Fibroblast of villous mesenchyme (primary cell): ENCODE results near the gene MTMR3. TPM values are rescaled to one million over a fixed set of nuclear protein-coding genes. Genes with fewer than 3 reads are reported as not detected.

Experiments
- DNase-seq: peaks from one replicate; pipeline ENCODE4 v3.0.0-alpha.2; 2010; ENCODE audit warnings: low read depth
- H3K4me3 ChIP-seq: 2 replicates; pipeline ENCODE4 v1.5.1; 2011; ENCODE audit warnings: low read depth, mild to moderate bottlenecking, low read length
- CTCF ChIP-seq: IDR thresholded peaks from 2 replicates; pipeline ENCODE4 v1.5.1; 2012; ENCODE audit warnings: low read depth, mild to moderate bottlenecking, low read length; ENCODE audit not compliant: insufficient read depth
- total RNA-seq: library from RNA; depleted of rRNA; stranded (reverse); fragments of >200 nt; gene quantifications from 2 replicates; pipeline ENCODE4 v1.2.3, GENCODE V29; 2012

The MTMR3 gene
- total RNA-seq, 1 donor = 51.4 TPM

- no peak overlapping the region for H3K4me3 ChIP-seq
- DNase-seq = no peak
- TF ChIP-seq CTCF = no peak
Measured at GRCh38 chr22:30045494-30045887, 162.5 kb downstream of the MTMR3 start.

- H3K4me3 ChIP-seq = no peak overlapping the region
- no peak for TF ChIP-seq CTCF
- DNase-seq = no peak
Measured at GRCh38 chr22:30045901-30046715, 163.1 kb downstream of the MTMR3 start.

GRCh38 chr22:30046716-30047363 is 163.9 kb downstream of the MTMR3 start:
- no peak for DNase-seq
- H3K4me3 ChIP-seq = no peak overlapping the region
- no peak for TF ChIP-seq CTCF

- H3K4me3 ChIP-seq = no peak overlapping the region
- DNase-seq = peak; percentile 45
- TF ChIP-seq CTCF = no peak
Measured at GRCh38 chr22:30047364-30047738, 164.4 kb downstream of the MTMR3 start.

GRCh38 chr22:30048681-30049080 is 165.7 kb downstream of the MTMR3 start:
- no peak for TF ChIP-seq CTCF
- H3K4me3 ChIP-seq = no peak overlapping the region
- DNase-seq = no peak

GRCh38 chr22:30054067-30054763 is 171.2 kb downstream of the MTMR3 start:
- no peak for DNase-seq
- no peak overlapping the region for H3K4me3 ChIP-seq
- no peak for TF ChIP-seq CTCF
